Activated T-helper 17 cell treated with anti-CD3 and anti-CD28 coated beads, Interleukin-2, amount 50 U/mL, for 72 hours (primary cell): ENCODE data around the gene CELF6. TPM values are rescaled to one million over a fixed set of nuclear protein-coding genes. Genes with fewer than 3 reads are reported as not detected.
A peak's percentile ranks its signal among the peaks of the same experiment; 100 is the strongest.

Source experiments
- ATAC-seq: fragments of 150-1000 bp; cut with Tn5 transposase; replicated peaks from 2 replicates; pipeline ENCODE4 v1.10.0; 2021; ENCODE audit warnings: mild to moderate bottlenecking, moderate library complexity
- H3K27ac Mint-ChIP-seq: one replicate; pipeline ENCODE4 v1.8.0; 2022; ENCODE audit warnings: mixed read lengths
- H3K27me3 Mint-ChIP-seq: one replicate; pipeline ENCODE4 v1.8.0; 2022; ENCODE audit warnings: mixed read lengths
- H3K36me3 Mint-ChIP-seq: one replicate; pipeline ENCODE4 v1.8.0; 2022; ENCODE audit warnings: low read depth, mild to moderate bottlenecking, mixed read lengths
- H3K4me1 Mint-ChIP-seq: one replicate; pipeline ENCODE4 v1.8.0; 2022; ENCODE audit warnings: mixed read lengths
- H3K4me3 Mint-ChIP-seq: one replicate; pipeline ENCODE4 v1.8.0; 2022; ENCODE audit warnings: mild to moderate bottlenecking, mixed read lengths
- H3K9me3 Mint-ChIP-seq: one replicate; pipeline ENCODE4 v1.8.0; 2022; ENCODE audit warnings: mixed read lengths
- total RNA-seq, 2 donors: library from RNA; stranded (reverse); gene quantifications; one replicate each; pipeline ENCODE4 v1.2.3, GENCODE V29; 2022

Gene CELF6
- total RNA-seq, 2 donors from 2014 or later, result 0.52 to 1.0 TPM

DNA sequence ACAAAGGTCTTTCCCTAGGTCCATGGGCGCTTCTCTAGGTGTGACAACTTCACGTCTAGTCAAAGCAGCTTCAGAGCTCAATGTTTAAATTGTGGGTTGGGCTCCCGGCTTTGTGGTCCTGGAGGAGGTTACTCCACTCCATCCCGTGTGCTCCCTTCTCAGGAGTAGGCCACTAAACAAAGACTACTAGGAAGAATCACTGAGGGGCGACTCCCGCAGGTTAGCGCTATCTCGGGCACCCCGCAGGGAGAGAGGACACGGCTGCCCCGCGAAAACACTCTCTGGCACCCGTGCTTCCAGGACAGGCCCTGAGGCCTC is 48.1 kb downstream of the CELF6 start:
- Mint-ChIP-seq H3K4me1 (peaks cover 24% of the 10 kb centered on the region), H3K9me3 (no peaks in the 10 kb centered on the region), H3K36me3 (peaks cover 44% of the 10 kb centered on the region), H3K4me3 (peak overlapping the region; percentile 93), H3K27ac (peak overlapping the region; percentile 92), H3K27me3 (no peaks in the 10 kb centered on the region)
- ATAC-seq, result peak; percentile 8

DNA sequence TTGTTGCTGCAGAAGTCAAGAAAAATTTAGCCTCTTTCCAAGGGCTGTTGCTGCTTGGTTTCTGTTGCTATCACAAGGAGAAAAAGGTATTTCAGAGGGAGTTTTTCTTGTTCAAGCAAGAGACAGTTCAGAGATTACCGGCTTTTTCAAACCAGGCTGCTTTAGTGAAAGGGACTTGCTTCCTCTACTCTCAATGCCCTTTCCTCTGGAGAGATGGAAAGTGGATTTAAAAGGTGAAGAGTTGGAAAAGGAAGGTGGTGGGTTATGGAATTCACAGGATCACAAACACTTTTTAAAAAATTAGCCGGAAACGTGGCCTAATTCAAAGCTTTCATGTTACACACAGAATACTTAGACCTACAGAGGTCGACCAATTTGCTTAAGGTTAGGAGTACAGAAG is 48.7 kb downstream of the CELF6 start:
- no peaks in the 10 kb centered on the region for H3K27me3 Mint-ChIP-seq
- peaks cover 24% of the 10 kb centered on the region for H3K4me1 Mint-ChIP-seq
- no peak for ATAC-seq
- peak overlapping the region; percentile 92 for H3K27ac Mint-ChIP-seq
- H3K4me3 Mint-ChIP-seq, result peak overlapping the region; percentile 93
- H3K9me3 Mint-ChIP-seq, result no peaks in the 10 kb centered on the region
- H3K36me3 Mint-ChIP-seq, result peaks cover 50% of the 10 kb centered on the region

DNA sequence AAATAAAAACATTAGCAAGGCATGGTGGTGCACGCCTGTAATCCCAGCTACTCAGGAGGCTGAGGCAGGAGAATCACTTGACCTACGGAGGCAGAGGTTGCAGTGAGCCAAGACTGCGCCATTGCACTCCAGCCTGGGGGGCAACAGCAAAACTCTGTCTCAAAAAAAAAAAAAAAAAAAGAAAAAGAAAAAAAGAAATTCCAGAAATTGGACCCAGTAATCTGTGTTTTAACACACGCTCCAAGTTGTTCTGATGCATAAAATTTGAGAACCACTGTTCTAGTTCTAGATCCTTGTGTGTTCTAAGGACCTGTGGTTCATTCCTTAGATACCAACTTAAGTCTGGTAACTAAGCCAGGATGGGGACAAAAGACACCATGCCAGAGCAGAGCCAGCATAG is 50.2 kb downstream of the CELF6 start:
- Mint-ChIP-seq H3K27ac (peak overlapping the region; percentile 92), H3K27me3 (no peaks in the 10 kb centered on the region), H3K4me3 (peak overlapping the region; percentile 93), H3K4me1 (peaks cover 27% of the 10 kb centered on the region), H3K9me3 (no peaks in the 10 kb centered on the region), H3K36me3 (peaks cover 65% of the 10 kb centered on the region)
- ATAC-seq, result no peak

DNA sequence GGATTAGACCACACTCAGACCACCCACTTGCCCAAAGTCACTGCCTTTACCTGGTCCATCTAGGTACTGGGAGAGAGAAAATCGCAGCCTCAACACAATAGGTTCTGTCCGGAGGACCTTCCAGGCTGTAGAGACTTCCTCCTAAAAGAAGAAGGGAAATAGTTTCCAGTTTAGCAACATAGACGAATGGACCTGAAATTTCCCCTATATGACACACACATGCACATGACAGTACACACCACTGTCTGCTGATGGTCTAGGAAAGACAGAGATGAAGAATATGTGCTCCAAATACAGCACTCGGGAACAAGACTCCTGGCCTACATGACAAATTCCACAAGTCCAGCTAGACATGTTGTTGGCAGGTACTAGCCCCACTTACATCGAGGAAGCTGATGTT is 54.9 kb downstream of the CELF6 start:
- no peaks in the 10 kb centered on the region for H3K9me3 Mint-ChIP-seq
- peaks cover 34% of the 10 kb centered on the region for H3K4me1 Mint-ChIP-seq
- peak overlapping the region; percentile 91 for H3K27ac Mint-ChIP-seq
- no peaks in the 10 kb centered on the region for H3K27me3 Mint-ChIP-seq
- H3K4me3 Mint-ChIP-seq, result peak overlapping the region; percentile 65
- no peak for ATAC-seq
- H3K36me3 Mint-ChIP-seq, result peaks cover 100% of the 10 kb centered on the region

DNA sequence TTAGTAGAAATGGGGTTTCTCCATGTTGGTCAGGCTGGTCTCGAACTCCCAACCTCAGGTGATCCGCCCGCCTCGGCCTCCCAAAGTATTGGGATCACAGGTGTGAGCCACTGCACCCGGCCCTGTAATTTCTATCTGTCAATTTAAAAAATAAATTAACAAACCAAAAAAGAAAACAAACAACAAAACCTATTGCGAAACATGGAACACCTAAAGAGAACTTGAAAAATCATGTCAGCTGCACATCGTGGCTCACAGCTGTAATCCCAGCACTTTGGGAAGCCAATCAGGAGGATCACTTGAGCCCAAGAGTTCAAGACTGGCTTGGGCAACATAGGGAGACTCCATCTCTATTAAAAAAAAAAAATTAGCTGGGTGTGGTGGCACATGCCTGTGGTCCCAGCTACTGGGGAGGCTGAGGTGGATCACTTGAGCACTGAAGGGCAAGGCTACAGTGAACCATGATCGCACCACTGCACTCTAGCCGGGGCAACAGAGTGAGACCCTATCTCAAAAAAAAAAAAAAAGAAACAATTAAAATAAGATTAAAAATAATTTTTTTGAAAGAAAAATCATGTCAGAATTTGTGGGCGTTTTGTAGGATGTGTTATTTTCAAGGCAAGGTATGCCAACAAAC is 67.2 kb downstream of the CELF6 start:
- Mint-ChIP-seq H3K27me3 (no peaks in the 10 kb centered on the region), H3K27ac (no peak overlapping the region), H3K9me3 (no peaks in the 10 kb centered on the region), H3K36me3 (peaks cover 100% of the 10 kb centered on the region), H3K4me3 (no peak overlapping the region), H3K4me1 (peaks cover 5% of the 10 kb centered on the region)
- no peak for ATAC-seq

DNA sequence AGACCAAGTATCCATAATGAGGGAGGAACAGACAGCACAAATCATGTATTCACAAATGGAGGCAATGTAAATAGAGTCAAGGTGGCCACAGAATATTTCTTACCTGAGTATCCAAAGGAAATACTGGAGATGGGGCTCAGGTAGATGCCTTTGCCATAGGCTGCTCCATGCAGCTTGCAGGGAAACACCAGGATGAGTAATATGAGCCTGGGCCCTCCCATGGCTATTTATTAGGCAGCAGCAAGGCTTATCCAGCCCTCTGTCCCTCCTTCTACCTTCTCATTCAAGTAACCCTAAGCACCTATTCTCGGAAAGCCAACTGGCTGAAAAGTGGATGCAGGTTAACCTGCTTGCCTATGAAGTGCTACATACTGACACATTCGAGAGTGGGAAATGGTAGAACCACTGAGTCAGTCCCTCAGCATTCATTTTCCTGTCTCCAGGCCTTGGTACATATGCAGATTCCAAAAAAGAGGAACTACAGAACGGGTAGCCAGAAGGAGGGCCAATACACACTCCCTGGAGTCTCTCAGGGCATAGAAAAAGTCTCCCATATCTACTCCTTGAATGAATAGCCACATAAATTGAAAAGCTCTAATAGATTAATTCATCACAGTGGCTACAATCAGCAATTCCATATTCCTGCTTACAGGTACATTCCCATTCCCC is 70.7 kb downstream of the CELF6 start:
- no peak for ATAC-seq
- Mint-ChIP-seq H3K36me3 (peaks cover 89% of the 10 kb centered on the region), H3K27ac (peak overlapping the region; percentile 42)

DNA sequence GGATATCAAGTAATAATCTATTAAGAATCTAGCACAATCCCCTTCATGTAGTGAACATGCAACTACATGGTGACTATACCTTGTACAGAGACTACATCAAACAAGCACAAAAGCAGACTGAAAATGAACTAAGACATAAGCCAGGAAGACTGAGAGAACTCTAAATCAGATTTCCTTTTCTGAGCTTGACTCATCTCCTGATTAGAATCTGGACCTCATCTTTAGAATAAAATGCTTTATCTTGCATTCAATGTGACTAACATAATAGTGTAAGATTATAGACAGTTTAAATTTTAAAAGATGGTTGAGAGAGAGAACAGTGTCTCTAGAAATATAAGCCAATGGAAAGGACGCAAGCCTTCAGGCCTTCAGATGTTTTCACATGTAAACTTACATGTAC is 71.4 kb downstream of the CELF6 start:
- Mint-ChIP-seq H3K9me3 (no peaks in the 10 kb centered on the region), H3K36me3 (peaks cover 89% of the 10 kb centered on the region), H3K4me1 (peaks cover 5% of the 10 kb centered on the region), H3K27ac (peak overlapping the region; percentile 42), H3K4me3 (no peak overlapping the region), H3K27me3 (no peaks in the 10 kb centered on the region)
- no peak for ATAC-seq

More for the DNA sequence above, 70.7 kb downstream of the CELF6 start:
- peaks cover 5% of the 10 kb centered on the region for H3K4me1 Mint-ChIP-seq
- H3K9me3 Mint-ChIP-seq, result no peaks in the 10 kb centered on the region
- H3K27me3 Mint-ChIP-seq, result no peaks in the 10 kb centered on the region
- H3K4me3 Mint-ChIP-seq, result no peak overlapping the region

DNA sequence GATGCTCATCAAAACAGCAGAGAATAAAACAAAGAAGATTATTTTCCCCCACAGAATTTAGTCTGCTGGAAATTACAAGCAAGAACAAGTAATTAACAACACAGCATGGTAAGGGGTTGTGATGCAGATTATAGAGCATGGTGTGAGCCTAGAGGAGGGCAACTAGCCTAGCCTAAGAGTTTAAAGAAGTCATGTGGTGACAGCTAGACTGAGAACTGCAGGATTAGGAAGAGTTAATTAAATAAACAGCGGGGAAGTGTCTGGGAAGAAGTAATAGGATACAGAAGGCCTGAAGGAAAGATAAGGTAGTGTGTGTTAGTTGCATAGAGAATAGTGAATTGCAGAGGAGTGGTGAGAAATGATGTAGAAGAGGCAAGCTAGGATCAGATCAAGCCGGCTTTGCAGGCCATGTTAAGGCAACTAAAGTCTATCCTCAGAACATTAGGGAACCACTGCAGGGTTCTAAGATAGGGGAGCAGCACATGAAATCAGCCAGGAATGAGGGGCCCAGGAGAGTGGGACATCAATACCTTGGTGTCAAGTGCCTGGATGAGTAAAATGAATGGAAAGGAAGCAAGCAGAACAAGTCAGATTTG is 77.1 kb downstream of the CELF6 start:
- Mint-ChIP-seq H3K4me1 (no peaks in the 10 kb centered on the region), H3K9me3 (no peaks in the 10 kb centered on the region), H3K4me3 (no peak overlapping the region), H3K27me3 (no peaks in the 10 kb centered on the region), H3K36me3 (peaks cover 73% of the 10 kb centered on the region), H3K27ac (peak overlapping the region; percentile 33)
- ATAC-seq, result no peak

DNA sequence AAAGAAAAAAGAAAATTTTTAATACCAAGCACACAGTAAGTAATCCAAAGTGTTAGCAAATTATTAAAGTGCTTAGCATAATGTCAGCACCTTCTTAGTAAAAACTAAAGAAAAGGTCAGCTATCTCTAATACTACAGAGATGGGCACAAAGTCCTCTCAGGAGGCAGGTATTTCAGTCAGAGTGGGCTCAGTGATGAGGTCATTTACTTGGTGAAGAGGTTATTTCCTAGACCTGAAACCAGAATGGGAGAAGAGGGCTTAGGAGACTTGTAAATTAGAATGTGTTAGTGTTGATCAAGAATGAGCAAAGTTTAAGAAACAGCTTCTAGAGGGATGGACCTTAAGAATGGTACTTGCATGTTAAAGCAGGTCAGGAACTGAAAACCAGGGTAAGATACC is 80.3 kb downstream of the CELF6 start:
- no peak overlapping the region for H3K4me3 Mint-ChIP-seq
- no peaks in the 10 kb centered on the region for H3K27me3 Mint-ChIP-seq
- peaks cover 12% of the 10 kb centered on the region for H3K4me1 Mint-ChIP-seq
- no peak for ATAC-seq
- peaks cover 59% of the 10 kb centered on the region for H3K36me3 Mint-ChIP-seq
- H3K27ac Mint-ChIP-seq, result no peak overlapping the region
- no peaks in the 10 kb centered on the region for H3K9me3 Mint-ChIP-seq

DNA sequence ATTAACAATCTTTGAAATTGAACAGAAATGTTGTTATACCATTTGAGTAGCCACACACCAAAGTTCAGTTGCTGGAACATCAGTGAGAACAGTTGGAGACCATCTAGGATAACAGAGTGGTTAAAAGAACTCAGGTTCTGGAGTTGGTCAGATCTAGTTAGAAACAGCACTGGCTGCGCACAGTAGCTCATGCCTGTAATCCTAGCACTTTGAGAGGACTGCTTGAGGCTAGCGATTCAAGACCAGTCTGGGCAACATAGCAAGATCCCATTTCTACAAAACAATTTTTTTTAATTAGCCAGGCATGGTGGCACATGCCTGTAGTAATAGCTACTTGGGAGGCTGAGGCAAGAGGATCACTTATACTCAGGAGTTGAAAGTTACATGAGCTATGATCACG is 81.4 kb downstream of the CELF6 start:
- Mint-ChIP-seq H3K4me3 (no peak overlapping the region), H3K27me3 (no peaks in the 10 kb centered on the region), H3K36me3 (peaks cover 48% of the 10 kb centered on the region), H3K9me3 (no peaks in the 10 kb centered on the region), H3K4me1 (peaks cover 16% of the 10 kb centered on the region), H3K27ac (no peak overlapping the region)
- ATAC-seq, result no peak

DNA sequence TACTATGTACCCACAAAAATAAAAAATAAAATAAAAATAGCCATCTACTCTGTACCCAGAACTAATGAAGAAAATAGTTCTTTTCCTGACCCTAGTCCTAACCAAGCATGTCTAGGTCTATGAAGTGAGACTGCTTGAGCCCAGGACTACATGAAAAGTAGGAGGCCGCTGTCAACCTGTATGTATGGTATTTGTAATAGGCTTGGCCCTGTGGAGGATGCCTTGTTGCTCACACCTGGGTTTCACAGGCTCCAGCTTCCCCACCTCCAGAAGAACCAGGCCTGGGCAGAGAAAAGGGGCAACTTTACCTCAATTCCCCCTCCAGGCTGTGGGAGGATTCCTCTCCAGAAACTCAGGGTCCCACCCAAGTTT is 82.1 kb downstream of the CELF6 start:
- Mint-ChIP-seq H3K27me3 (no peaks in the 10 kb centered on the region), H3K36me3 (peaks cover 42% of the 10 kb centered on the region), H3K27ac (peak overlapping the region; percentile 98), H3K4me3 (peak overlapping the region; percentile 86), H3K4me1 (peaks cover 16% of the 10 kb centered on the region), H3K9me3 (no peaks in the 10 kb centered on the region)
- peak; percentile 45 for ATAC-seq

DNA sequence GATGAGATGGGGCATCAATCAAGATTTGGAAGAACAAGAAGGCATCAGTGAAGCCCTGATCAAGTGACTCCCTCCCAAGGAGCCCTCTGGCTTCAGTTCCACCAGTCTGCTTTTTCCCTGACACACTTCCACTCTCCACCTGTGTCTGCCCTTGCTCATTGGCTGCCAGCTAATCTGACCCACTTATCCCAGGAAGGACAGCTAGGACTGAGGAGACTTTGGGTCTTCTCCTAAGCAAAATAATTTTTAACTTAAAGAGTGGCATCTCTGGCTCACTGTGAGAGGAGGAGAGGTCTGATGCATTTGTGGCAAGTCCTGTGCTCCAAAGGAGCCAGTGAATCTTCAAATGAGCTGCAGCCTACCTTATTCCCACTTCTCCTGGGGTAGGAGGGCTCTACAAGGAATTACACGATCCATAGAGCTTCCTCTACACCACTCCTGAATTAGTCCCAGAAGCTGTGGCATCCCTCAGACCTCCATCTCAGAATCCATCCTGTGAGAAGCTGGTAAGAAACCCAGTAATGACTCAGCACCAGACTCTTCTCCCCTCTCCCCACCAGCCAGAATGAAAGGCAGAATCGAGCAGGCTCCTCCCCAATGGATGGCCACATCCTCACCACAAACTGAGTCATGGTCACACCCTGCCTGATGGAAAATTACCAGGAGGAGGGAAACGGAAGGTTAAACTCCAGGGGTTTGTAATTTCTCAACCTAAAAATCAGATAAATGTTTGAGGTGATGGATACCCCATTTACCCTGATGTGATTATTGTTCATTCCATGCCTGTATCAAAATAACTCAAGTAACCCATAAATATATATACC is 82.7 kb downstream of the CELF6 start:
- peak; percentile 99 for ATAC-seq
- Mint-ChIP-seq H3K4me3 (peak overlapping the region; percentile 86), H3K27ac (peak overlapping the region; percentile 98), H3K4me1 (peaks cover 16% of the 10 kb centered on the region), H3K36me3 (peaks cover 36% of the 10 kb centered on the region), H3K27me3 (no peaks in the 10 kb centered on the region), H3K9me3 (no peaks in the 10 kb centered on the region)

DNA sequence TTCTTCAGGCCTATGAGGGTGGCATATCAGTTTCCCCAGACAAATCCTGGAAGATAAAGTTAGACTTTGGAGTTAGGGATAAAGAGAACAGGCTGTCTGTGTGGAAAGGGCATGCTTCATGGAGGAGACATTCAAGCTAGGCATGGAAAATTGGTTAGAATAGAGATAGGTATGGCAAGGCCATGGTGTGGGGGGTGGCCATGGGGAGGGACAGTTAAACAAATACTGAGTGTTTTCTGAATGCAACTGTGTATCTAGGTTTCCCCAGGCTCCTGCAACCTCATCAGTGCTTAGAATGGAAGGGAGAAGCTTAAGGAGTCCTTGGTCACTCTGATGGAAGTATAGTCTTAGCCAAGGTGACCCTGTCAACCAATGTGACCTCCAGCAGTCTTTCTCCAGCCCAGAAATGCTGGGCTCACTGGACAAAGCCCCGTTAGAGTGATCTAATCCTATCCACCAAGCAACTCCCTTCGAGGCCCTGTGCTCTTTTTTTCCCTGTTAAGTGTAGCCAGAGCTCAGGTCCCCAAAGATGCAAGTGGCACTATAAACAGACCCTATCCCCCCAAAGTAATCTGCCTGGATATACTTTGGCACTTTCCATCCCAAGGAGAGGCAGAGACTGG is 83.5 kb downstream of the CELF6 start:
- H3K9me3 Mint-ChIP-seq, result no peaks in the 10 kb centered on the region
- peak overlapping the region; percentile 98 for H3K27ac Mint-ChIP-seq
- ATAC-seq, result no peak
- no peaks in the 10 kb centered on the region for H3K27me3 Mint-ChIP-seq
- H3K4me3 Mint-ChIP-seq, result peak overlapping the region; percentile 86
- peaks cover 16% of the 10 kb centered on the region for H3K4me1 Mint-ChIP-seq
- H3K36me3 Mint-ChIP-seq, result peaks cover 32% of the 10 kb centered on the region

DNA sequence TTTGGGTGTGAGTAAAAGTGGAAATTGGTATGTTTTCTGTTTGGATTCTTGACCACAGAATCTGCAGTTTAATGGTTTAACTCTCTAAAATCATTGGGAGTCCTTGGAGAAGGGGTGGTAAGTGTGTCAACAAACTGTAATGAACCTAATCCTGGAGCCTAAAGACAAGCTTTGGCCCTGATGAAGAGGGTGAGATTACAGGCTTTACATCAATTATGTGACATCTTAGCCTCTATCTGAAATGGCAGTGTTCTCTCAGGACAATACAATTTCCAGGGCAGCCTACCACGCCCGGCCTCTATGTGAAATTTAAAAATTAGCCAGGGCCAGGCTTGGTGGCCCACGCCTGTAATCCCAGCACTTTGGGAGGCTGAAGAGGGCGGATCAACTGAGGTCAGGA is 84.7 kb downstream of the CELF6 start:
- Mint-ChIP-seq H3K4me1 (peaks cover 16% of the 10 kb centered on the region), H3K27ac (no peak overlapping the region), H3K4me3 (no peak overlapping the region), H3K36me3 (peaks cover 32% of the 10 kb centered on the region), H3K27me3 (no peaks in the 10 kb centered on the region), H3K9me3 (no peaks in the 10 kb centered on the region)
- no peak for ATAC-seq
